ENCODE measurements around the gene ECE2. TPM values are rescaled to one million over a fixed set of nuclear protein-coding genes. Genes with fewer than 3 reads are reported as not detected.

The ECE2 gene
- total RNA-seq, 4 donors from 2014 or later, result not detected

- 64 to 83% methylated on average over 7 of the region's 7 CpGs for WGBS, 2 donors
- H3K4me3 ChIP-seq, result no peak overlapping the region
- peaks cover 0 to 9% (median 0%) of the 10 kb centered on the region in 3 donors for H3K36me3 ChIP-seq
- H3K4me1 ChIP-seq, result peaks cover 0 to 10% (median 0%) of the 10 kb centered on the region in 4 donors
- H3K9me3 ChIP-seq, result no peaks in the 10 kb centered on the region
- H3K27me3 ChIP-seq, result peaks cover 0 to 32% of the 10 kb centered on the region in 2 donors
- DNase-seq (ENCODE audit: low spot score in 2 of 2), result no peak
- H3K27ac ChIP-seq, result no peak overlapping the region
- TF ChIP-seq EP300 (IDR thresholded peaks at IDR 0.05), result no peak
- TF ChIP-seq CTCF (IDR thresholded peaks at IDR 0.05), result no peak
- TF ChIP-seq POLR2A (IDR thresholded peaks at IDR 0.05), result no peak
Observed at GRCh38 chr3:184237211-184237610, 38.6 kb upstream of the ECE2 start.

GRCh38 chr3:184237807-184238206 is 38.0 kb upstream of the ECE2 start:
- no peak for DNase-seq (ENCODE audit: low spot score in 2 of 2)
- WGBS, 2 donors, result 28 to 42% methylated on average over 1 of the region's 1 CpG

GRCh38 chr3:184238246-184238818 is 37.5 kb upstream of the ECE2 start:
- TF ChIP-seq POLR2A (IDR thresholded peaks at IDR 0.05), result no peak
- TF ChIP-seq EP300 (IDR thresholded peaks at IDR 0.05), result no peak
- TF ChIP-seq CTCF (IDR thresholded peaks at IDR 0.05), result no peak
- Histone ChIP-seq H3K4me1 (peaks cover 0 to 10% (median 0%) of the 10 kb centered on the region in 4 donors), H3K27me3 (peaks cover 0 to 21% of the 10 kb centered on the region in 2 donors), H3K36me3 (peaks cover 0 to 20% (median 7%) of the 10 kb centered on the region in 3 donors), H3K27ac (no peak overlapping the region), H3K4me3 (no peak overlapping the region), H3K9me3 (no peaks in the 10 kb centered on the region)
- no peak for DNase-seq (ENCODE audit: low spot score in 2 of 2)
- WGBS, 2 donors, result 61 to 65% methylated on average over 10 to 11 of the region's 13 CpGs

More at GRCh38 chr3:184237807-184238206, 38.0 kb upstream of the ECE2 start:
- no peak for TF ChIP-seq POLR2A (IDR thresholded peaks at IDR 0.05)
- TF ChIP-seq EP300 (IDR thresholded peaks at IDR 0.05), result no peak
- TF ChIP-seq CTCF (IDR thresholded peaks at IDR 0.05), result no peak
- H3K36me3 ChIP-seq, result peaks cover 0 to 15% (median 6%) of the 10 kb centered on the region in 3 donors
- peaks cover 0 to 10% (median 0%) of the 10 kb centered on the region in 4 donors for H3K4me1 ChIP-seq
- peaks cover 0 to 26% of the 10 kb centered on the region in 2 donors for H3K27me3 ChIP-seq
- no peak overlapping the region for H3K4me3 ChIP-seq
- no peaks in the 10 kb centered on the region for H3K9me3 ChIP-seq
- H3K27ac ChIP-seq, result no peak overlapping the region

GRCh38 chr3:184239221-184239620 is 36.6 kb upstream of the ECE2 start:
- peaks cover 0 to 29% (median 15%) of the 10 kb centered on the region in 3 donors for H3K36me3 ChIP-seq
- H3K4me3 ChIP-seq, result no peak overlapping the region
- no peak for DNase-seq (ENCODE audit: low spot score in 2 of 2)
- peaks cover 0 to 12% of the 10 kb centered on the region in 2 donors for H3K27me3 ChIP-seq
- peaks cover 0 to 10% (median 0%) of the 10 kb centered on the region in 4 donors for H3K4me1 ChIP-seq
- no peak overlapping the region for H3K27ac ChIP-seq
- 83 to 91% methylated on average over 8 of the region's 8 CpGs for WGBS, 2 donors
- TF ChIP-seq CTCF (IDR thresholded peaks at IDR 0.05), result no peak
- no peak for TF ChIP-seq POLR2A (IDR thresholded peaks at IDR 0.05)
- H3K9me3 ChIP-seq, result no peaks in the 10 kb centered on the region

- Histone ChIP-seq H3K9me3 (no peaks in the 10 kb centered on the region), H3K27me3 (peaks cover 0 to 8% of the 10 kb centered on the region in 2 donors), H3K27ac (no peak overlapping the region), H3K4me1 (peaks cover 0 to 10% (median 0%) of the 10 kb centered on the region in 4 donors), H3K4me3 (no peak overlapping the region), H3K36me3 (peaks cover 0 to 34% (median 15%) of the 10 kb centered on the region in 3 donors)
- no peak for DNase-seq (ENCODE audit: low spot score in 2 of 2)
- TF ChIP-seq POLR2A (IDR thresholded peaks at IDR 0.05) (no peak), EP300 (IDR thresholded peaks at IDR 0.05) (no peak), CTCF (IDR thresholded peaks at IDR 0.05) (no peak)
- 68 to 79% methylated on average over 7 of the region's 7 CpGs for WGBS, 2 donors
Observed at GRCh38 chr3:184239708-184240107, 36.1 kb upstream of the ECE2 start.

All from tibial nerve (tissue), 4 donors.